Uterus (tissue), 4 donors: ENCODE results near the gene PSKH1. TPM values are rescaled to one million over a fixed set of nuclear protein-coding genes. Genes with fewer than 3 reads are reported as not detected.
"Not testable (repeated sequence)": the region's sequence is repeated elsewhere in the genome, so short reads cannot be mapped to it uniquely, and the experiment has no call there.

Experiments
- DNase-seq, 2 donors: peaks; one replicate each; pipeline ENCODE4 v3.0.0-alpha.2; 2019 to 2020
- H3K27ac ChIP-seq, 2 donors: fragments of 200-600 bp; sonication (generic); 1 replicate in 1 of 2; 2 replicates in 1 of 2; pipeline ENCODE4 v1.5.1; 2016 to 2018
- H3K27me3 ChIP-seq, 2 donors: fragments of 200-600 bp; sonication (generic); one replicate each; pipeline ENCODE4 v1.5.1; 2018 to 2019; ENCODE audit warnings: control low read depth in 1 of 2
- H3K36me3 ChIP-seq, 2 donors: fragments of 200-600 bp; sonication (generic); one replicate each; pipeline ENCODE4 v1.5.1; 2019; ENCODE audit warnings: control low read depth in 1 of 2
- H3K4me1 ChIP-seq, 2 donors: fragments of 200-600 bp; sonication (generic); one replicate each; pipeline ENCODE4 v1.5.1; 2018 to 2019; ENCODE audit warnings: control low read depth in 1 of 2
- H3K4me3 ChIP-seq, 2 donors: fragments of 200-600 bp; sonication (generic); 1 replicate in 1 of 2; 2 replicates in 1 of 2; pipeline ENCODE4 v1.5.1; 2018 to 2019; ENCODE audit warnings: mild to moderate bottlenecking in 1 of 2
- H3K9me3 ChIP-seq, 2 donors: fragments of 200-600 bp; sonication (generic); one replicate each; pipeline ENCODE4 v1.5.1; 2019; ENCODE audit warnings: control low read depth in 1 of 2
- CTCF ChIP-seq, 4 experiments: fragments of 200-600 bp in 2 of 4; fragments of 450-650 bp in 2 of 4; sonication (generic) in 2 of 4; IDR thresholded peaks; one replicate each; pipeline ENCODE4 v1.5.1; 2016 to 2019; ENCODE audit warnings: antibody characterized with exemption in 4 of 4, mild to moderate bottlenecking in 2 of 4, moderate library complexity in 1 of 4
- POLR2A ChIP-seq, 2 donors: fragments of 450-650 bp; IDR thresholded peaks; one replicate each; pipeline ENCODE4 v1.6.1; 2016; ENCODE audit warnings: antibody characterized with exemption in 2 of 2, mild to moderate bottlenecking in 1 of 2, moderate library complexity in 1 of 2
- intact Hi-C: fragments of 100-400 bp; cut with DNase I; formaldehyde crosslinking; loops from one replicate; pipeline ENCODE4 v1.15.1; 2023; ENCODE audit warnings: low total_unique reads
- total RNA-seq, 4 donors: library from RNA; depleted of rRNA in 3 of 4; stranded (reverse); fragments of >200 nt in 3 of 4; gene quantifications; one replicate each; pipeline versions ENCODE4 v1.1.0 to v1.2.4, GENCODE V29; 2014 to 2023
- donor health status: DM: yes; HTN: yes; CAD: no.

Gene PSKH1
- total RNA-seq, 4 donors from 2014 or later: 3.1 to 34.3 (median 24.5) TPM

DNA sequence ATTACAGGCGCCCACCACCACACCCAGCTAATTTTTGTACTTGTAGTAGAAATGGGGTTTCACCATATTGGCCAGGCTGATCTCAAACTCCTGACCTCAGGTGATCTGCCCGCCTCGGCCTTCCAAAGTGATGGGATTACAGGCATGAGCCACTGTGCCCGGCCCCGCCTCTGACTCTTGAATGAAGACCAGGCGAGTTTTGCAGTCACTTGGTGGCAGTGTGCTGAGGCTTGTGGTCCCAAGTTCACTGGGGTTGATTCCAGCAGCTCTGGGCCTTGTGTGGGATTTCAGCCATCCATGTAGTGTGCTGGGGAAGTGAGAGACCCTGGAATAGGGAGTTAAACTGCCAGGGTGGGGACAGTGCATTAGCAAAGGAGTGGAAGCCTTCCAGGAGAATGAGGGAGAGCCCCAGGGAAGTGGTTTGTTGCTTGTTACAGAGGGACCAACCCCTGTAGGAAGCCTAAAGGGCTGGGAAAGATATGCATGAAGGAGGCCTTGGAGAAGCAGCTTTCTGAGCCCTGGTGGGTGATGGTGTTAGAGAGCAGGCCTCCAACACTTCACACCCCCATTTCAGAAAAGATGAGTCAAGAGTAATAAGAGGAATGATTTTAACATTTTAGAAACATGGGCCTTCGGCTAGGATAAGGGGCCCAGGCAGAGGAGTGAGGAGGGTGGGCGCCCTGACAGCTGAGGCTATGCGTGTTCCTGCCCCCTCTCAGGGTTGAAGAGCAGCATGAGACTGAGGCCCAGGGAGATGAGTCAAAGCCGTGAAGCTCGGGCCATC, 14.5 kb downstream of the PSKH1 start:
- intact Hi-C loops: no loop called here
- DNase-seq: no peak
- Histone ChIP-seq H3K36me3 (no peaks in the 10 kb centered on the region), H3K4me1 (no peaks in the 10 kb centered on the region), H3K27me3 (no peaks in the 10 kb centered on the region), H3K27ac (no peak overlapping the region), H3K4me3 (no peak overlapping the region), H3K9me3 (no peaks in the 10 kb centered on the region)
- TF ChIP-seq POLR2A (IDR thresholded peaks at IDR 0.05): no peak

GRCh38 chr16:67909056-67909742, 16.1 kb downstream of the PSKH1 start:
- TF ChIP-seq CTCF (IDR thresholded peaks at IDR 0.05): no peak
- TF ChIP-seq POLR2A (IDR thresholded peaks at IDR 0.05): no peak
- intact Hi-C loops: no loop called here
- H3K4me1 ChIP-seq: no peaks in the 10 kb centered on the region
- no peak overlapping the region for H3K27ac ChIP-seq
- no peaks in the 10 kb centered on the region for H3K27me3 ChIP-seq
- DNase-seq: no peak
- H3K36me3 ChIP-seq: no peaks in the 10 kb centered on the region
- H3K9me3 ChIP-seq: no peaks in the 10 kb centered on the region
- H3K4me3 ChIP-seq: no peak overlapping the region

- intact Hi-C loops: no loop called here
- no peak overlapping the region for H3K27ac ChIP-seq
- no peaks in the 10 kb centered on the region for H3K4me1 ChIP-seq
- no peaks in the 10 kb centered on the region for H3K27me3 ChIP-seq
- H3K4me3 ChIP-seq: no peak overlapping the region
- no peak for DNase-seq
- H3K9me3 ChIP-seq: no peaks in the 10 kb centered on the region
- H3K36me3 ChIP-seq: no peaks in the 10 kb centered on the region
- TF ChIP-seq CTCF (IDR thresholded peaks at IDR 0.05) (no peak), POLR2A (IDR thresholded peaks at IDR 0.05) (no peak)
These were observed 17.1 kb downstream of the PSKH1 start for GRCh38 chr16:67910158-67910557.

DNA sequence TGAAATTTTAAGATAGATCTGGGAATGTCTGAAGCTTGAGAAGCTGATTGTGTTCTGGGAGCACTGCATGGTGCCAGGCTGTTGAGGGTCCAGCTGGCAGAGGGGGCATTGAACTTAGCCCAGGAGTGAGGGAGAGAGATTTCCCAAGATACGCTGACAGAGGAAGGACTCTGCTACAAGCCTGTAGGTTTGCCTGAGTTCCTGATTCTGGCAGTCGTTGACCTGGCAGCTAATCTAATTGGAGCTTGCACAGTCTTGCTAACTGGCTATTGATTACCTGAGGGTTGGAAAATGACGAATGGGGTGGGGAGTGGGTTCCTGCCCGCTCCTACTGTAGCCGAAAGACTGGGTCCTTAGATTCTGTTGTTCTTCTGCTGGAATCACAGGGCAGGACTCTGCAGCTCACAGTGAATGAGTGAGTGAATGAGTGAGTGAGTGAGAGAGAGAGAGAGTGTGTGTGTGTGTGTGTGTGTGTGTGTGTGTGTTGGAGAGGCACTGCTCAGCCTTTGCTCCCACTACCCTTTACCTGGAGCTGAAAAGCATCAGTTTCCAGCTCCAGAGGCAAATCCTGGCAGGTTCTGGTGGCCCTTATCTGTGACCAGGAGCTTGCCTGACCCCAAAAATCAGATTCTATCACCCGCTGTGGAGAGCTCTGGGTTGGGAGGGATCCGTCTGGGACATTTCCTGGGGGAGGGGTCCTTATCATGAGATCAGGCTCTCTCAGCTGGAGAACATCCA, 21.9 kb downstream of the PSKH1 start:
- intact Hi-C loops: no loop called here
- H3K36me3 ChIP-seq: no peaks in the 10 kb centered on the region
- no peaks in the 10 kb centered on the region for H3K4me1 ChIP-seq

GRCh38 chr16:67915496-67915769, 22.4 kb downstream of the PSKH1 start:
- H3K27me3 ChIP-seq, H3K4me1 ChIP-seq, H3K27ac ChIP-seq, DNase-seq, H3K9me3 ChIP-seq, intact Hi-C loops, H3K36me3 ChIP-seq, H3K4me3 ChIP-seq: not testable (repeated sequence)

More for the DNA sequence above, 21.9 kb downstream of the PSKH1 start:
- DNase-seq: no peak
- Histone ChIP-seq H3K9me3 (no peaks in the 10 kb centered on the region), H3K27me3 (no peaks in the 10 kb centered on the region), H3K4me3 (no peak overlapping the region), H3K27ac (no peak overlapping the region)
- TF ChIP-seq POLR2A (IDR thresholded peaks at IDR 0.05) (no peak), CTCF (IDR thresholded peaks at IDR 0.05) (no peak)
